HG03108 (cell line): Measurements from ENCODE around the gene PCDH8.

ENCODE experiments used
- ATAC-seq: cut with Tn5 transposase; IDR thresholded peaks from one replicate; pipeline ENCODE4 v1.9.1; 2021; ENCODE audit warnings: moderate library complexity; ENCODE audit not compliant: unreplicated experiment

Gene PCDH8, protein sequence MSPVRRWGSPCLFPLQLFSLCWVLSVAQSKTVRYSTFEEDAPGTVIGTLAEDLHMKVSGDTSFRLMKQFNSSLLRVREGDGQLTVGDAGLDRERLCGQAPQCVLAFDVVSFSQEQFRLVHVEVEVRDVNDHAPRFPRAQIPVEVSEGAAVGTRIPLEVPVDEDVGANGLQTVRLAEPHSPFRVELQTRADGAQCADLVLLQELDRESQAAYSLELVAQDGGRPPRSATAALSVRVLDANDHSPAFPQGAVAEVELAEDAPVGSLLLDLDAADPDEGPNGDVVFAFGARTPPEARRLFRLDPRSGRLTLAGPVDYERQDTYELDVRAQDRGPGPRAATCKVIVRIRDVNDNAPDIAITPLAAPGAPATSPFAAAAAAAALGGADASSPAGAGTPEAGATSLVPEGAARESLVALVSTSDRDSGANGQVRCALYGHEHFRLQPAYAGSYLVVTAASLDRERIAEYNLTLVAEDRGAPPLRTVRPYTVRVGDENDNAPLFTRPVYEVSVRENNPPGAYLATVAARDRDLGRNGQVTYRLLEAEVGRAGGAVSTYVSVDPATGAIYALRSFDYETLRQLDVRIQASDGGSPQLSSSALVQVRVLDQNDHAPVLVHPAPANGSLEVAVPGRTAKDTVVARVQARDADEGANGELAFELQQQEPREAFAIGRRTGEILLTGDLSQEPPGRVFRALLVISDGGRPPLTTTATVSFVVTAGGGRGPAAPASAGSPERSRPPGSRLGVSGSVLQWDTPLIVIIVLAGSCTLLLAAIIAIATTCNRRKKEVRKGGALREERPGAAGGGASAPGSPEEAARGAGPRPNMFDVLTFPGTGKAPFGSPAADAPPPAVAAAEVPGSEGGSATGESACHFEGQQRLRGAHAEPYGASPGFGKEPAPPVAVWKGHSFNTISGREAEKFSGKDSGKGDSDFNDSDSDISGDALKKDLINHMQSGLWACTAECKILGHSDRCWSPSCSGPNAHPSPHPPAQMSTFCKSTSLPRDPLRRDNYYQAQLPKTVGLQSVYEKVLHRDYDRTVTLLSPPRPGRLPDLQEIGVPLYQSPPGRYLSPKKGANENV

DNA sequence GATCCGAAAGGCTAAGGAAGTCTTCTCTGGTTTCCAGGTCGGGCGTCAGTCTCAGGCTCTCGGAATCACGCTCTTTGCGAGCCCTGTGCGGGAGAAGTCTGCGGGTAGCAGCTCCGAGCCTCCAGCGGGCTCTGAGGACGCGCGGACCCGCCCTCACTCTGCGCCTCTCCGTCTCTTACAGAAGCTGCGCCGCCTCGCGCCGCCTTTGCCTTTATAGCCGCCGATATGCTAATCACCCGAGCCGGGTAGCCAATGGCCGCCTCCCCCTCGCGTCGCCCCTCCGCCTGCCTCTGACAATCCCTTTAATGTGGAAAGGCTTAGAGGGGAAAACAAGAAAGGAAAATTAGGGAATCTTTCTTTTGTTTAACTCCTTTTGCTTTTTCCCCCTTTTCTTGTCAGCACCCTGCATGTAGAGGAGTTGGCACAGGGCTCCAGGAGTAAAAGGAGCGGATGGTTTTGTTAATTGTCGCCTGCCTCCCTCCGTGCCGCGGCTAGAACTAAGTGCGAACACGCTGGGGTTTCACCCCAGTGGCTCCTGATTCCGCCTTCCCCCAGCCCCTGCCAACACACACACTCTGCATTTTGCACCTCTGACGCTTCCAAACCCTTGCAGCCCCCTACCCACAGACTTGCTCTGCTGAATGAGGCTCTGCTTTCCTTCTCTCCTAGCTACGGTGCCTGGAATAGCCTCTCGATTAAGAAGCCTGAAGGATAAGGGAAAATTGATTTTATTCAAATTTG lies at the start of gene PCDH8:
Gene PCDH8, minus strand, starts transcription at position 186 of the 741 bp plus-strand sequence. CDS start 204 bp downstream, outside the sequence.
- no peak for ATAC-seq

DNA sequence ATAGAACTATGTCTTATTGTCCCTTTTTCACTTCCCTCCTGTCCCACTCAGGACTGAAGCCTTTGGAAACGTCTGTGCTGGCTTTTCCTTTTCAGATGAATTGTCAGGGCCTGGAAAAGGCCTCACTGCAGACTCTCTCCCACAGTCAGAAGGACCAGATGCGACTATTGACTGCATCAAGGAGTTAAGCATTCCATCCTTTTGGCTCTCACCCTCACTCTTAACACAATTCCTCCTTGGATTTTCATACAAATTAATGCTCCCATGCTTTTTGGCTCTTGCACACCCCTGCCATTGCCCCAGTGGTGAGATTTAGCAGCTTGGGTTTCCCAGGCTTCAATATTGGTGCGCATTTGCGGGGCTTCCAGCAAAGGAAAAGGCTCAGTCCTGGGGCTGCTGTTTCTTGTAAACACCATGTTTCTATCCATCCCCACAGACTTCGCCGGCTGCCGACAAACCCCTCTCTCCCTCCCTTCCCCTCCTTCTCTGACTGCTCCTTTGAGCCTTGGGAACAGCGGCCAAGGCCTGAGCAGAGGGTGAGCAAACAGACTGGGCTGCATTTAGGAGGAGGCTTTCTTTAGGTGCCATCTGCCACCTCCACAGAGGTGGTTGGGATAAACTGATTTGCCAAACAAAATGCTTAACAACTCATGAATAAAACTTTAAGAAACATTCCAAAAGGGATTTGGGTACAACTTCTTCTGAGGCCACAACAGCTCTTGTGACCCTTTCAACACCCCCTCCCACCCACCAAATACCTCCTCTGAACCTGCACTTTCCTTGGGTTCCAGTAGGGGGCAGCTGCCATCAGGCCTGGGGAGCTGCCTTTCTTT lies 48.6 kb upstream of the PCDH8 start:
- no peak for ATAC-seq

DNA sequence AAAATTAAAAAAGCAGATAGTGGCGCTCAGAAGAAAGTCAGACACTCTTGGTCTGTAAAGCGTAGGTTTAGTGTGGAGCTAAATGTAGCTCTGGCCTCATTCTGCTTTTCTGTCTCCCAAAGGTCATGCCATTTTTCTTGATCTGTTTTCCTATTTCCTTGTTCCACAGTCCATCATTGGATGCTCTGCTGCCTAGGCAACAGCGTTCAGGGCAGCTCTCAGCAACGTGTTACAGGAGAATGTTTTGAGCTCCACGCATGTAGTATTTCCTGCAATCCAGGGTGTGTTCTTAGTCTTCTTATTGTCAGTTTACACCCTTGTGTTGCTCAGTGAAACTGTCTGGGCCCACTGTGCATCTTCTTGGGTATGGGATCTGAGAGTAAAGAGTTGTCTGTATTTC lies 46.0 kb upstream of the PCDH8 start:
- ATAC-seq, result no peak

DNA sequence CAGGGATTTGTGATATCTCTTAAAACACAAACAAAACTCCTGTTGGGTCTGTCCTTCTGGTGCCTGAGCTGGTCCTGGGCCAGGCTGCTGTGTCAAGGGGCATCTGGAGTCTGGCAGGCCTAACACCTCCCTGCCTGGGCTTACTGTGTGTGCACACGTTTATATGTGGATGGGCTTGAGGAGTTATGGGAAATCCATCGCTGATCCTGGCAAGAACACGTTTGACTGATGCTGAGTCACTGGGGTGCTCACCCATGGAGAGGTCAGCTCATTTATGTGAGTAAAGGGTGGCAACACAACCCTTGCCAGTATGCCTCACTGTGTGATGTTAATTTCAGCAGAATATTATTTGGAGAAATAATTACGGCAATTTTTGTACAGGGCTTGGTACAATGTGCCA lies 44.5 kb upstream of the PCDH8 start:
- no peak for ATAC-seq

DNA sequence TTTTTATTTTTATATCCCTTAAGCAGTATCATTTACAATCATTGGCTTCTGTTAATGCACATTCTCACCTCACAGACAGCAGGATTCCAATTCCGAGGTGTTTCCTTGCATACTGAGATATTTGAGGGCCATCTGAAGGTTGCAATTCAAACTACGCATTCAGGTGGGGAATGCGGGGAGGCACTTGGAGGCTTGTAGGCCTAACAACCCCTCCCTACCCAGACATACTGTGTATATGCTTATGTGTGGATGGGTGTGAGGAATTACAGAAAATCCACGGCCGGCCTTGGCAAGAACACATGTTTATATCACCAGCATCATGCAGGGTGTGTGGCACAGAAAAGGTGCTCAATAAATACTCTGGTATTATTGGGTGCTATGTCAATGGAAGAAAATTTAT lies 43.3 kb upstream of the PCDH8 start:
- ATAC-seq, result no peak

DNA sequence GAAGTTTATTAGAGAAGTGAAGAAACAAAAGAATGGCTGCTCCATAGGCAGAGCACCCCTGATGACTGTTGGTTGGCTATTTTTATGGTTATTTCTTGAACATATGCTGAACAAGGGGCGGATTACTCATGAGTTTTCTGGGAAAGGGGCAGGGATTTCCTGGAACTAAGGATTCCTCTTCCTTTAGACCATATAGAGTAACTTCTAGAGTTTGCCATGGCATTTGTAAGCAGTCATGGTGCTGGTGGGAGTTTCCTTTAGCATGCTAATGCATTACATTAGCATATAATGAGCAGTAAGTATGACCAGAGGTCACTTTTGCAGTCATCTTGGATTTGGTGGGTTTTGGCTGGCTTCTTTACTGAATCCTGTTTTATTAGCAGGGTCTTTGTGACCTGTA lies 38.7 kb upstream of the PCDH8 start:
- ATAC-seq, result no peak

DNA sequence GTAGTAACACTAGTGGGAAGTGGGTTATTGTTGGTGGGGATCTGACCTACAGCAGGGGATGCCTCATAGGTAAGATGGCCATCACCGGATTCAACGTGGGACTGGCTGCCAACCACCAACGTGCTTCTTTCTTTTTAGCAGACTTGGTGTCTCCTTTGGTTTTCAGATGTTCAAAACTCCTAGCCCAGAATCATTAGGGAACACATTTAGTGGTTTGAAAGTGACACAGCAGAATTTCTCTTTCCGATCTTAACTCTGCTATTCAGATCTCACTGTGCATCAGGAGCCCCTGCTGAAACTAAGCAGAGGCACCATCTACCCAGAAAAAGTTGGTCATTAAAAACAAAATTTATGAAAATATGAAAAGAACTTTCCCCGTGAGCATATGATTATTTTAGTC lies 36.7 kb upstream of the PCDH8 start:
- no peak for ATAC-seq

DNA sequence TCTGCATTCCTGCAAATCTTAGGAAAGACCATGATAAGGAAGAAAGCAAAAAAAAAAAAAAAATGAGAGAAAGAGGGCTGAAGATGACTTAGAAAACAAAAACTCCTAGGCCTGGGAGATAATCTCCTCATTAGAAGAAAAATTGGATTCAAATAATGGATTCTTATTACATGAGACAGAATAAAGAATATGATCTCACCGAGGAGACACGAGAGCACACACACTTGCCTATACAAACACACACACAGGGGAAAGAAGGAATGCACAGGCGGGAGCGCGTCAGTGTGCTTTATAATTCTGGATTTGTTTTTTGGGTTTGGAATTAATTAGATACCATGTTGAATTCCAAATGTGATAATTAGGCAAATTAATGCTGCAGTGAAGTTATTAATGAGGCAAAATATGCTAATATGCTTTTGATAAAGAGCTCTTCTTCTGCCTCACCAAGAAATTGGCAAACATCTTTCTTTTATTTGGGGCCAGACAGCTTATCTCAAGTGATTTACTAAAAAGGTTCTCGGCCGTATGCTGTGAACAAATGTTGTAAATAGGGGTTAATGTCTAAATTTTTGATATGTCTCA lies 36.1 kb upstream of the PCDH8 start:
- no peak for ATAC-seq

DNA sequence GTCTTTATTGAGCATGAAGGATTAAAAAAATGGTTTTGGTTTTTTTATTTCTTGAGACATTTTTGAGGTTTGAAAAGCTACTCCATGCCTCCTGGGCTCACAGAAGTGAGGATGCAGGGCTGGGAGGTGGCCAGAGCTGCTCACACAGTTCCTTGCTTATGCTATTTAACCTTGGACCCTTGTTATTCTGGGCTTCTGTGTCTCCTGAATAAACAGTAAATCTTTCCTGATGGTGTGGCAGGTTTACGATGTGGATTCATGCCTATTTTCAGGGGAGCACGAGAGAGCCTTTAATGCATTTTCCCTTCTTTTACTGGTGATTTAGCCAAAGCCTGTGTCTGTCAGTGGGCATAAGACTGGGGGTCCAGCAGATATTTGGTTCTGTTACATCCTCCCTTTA lies 34.3 kb upstream of the PCDH8 start:
- no peak for ATAC-seq

DNA sequence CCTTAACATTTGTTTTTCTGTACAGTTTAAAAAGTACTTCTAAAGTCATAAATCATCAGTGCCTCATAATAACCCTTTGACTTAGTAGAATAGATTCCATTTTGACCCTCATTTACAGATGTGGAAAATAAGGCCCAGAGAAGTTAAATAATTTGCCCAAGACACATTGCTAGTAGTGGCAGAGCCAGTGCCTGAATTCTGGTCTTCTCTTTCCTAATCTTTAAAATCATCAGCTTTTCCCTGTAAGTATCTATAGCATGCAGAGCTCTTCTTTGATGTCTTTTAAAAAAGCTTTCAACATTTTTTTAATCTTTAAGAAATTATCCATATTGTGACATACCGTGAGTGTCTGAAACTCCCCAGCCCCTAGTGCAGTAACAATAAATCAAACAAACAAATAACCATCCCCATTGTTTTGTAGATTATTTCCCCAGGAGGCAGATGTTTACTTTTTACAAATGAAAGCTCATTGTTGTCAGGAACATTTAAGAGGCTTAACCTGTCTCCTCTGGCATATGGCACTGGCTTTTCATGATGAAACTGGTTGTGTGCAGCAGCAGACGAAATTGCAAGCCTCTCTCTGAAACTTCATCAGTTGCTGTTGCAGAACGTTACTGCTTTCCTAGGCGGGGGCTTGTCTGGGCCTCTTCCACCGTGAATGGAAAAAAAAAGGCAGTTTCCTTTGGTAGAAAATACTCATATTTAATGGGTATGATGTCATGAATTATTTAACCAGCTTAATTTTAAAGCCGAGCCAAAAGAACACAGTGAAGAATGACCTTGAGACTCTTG lies 31.7 kb upstream of the PCDH8 start:
- ATAC-seq, result no peak

DNA sequence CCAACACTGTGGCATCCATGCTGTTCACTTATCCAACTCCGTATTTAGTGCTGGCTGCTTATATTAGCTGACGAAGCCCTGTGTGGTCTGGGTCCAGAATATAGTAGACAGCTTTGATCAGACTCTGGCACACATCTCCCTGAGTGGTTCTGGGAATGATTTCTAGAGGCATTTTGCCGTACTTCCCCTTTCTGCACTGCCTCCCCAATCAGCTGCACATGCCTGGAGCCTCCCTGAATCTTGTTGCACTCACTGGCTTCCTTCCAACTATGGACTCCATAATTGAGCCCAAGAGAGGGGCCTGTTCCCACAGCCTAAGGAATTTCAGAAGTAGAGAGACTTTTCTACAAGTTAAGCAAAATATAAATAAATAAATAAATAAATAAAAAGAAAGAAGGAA lies 30.4 kb upstream of the PCDH8 start:
- ATAC-seq, result no peak

DNA sequence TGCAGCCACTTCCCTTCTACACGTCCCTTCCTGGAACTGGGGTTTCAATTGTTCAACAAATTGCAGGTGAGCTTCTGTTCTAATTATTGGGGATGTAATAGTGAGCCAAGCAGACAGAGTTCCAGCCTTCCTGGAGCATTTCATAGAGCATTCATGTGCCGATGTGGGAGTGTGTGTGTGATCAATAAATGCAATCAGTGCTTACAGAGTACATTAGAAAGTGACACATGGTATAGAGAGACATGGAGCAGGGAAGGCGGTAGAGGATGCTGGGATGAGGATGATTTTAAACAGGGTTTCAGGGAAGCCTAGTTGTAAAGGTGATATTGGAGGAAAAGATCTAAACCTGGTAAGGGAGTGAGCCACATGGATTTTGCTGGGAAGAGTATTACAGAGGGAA lies 21.7 kb upstream of the PCDH8 start:
- no peak for ATAC-seq

DNA sequence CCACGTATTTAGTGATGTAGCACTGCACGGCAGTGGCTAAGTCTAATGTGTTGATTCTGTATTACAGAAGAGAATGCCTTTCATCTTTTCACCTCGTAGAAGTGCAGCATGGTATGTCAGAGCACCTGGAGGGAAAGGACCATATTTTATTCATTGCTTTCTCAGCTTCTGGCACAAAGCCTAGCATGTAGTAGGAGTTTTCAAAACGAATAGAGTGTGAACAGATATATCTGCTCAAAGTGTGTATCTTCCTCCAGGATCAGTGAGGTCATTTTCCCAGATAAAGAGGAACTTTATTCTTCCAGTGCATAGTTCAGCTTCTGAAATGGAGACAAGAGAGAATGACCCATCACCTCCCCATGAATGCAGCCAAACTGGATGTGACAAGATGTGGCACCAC lies 21.2 kb upstream of the PCDH8 start:
- ATAC-seq, result no peak

DNA sequence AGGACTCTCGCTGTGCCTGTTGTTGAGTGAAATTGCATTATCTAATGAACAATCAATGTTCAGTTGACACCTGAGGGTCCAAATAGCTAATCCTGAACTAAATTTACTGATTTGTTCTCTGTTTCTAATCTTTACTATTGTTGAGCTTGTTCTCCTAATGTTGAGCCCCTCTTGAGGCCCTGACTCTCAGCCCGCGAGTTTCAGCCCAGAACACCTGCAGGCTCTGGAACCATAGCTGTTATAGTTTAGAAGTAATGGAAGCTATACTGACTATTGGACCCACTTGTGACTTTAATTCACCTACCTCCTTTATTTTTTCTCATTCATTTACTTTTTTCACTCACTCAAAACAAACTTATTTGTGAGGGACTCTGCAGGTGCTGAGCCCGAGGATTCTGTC lies 20.6 kb upstream of the PCDH8 start:
- no peak for ATAC-seq

DNA sequence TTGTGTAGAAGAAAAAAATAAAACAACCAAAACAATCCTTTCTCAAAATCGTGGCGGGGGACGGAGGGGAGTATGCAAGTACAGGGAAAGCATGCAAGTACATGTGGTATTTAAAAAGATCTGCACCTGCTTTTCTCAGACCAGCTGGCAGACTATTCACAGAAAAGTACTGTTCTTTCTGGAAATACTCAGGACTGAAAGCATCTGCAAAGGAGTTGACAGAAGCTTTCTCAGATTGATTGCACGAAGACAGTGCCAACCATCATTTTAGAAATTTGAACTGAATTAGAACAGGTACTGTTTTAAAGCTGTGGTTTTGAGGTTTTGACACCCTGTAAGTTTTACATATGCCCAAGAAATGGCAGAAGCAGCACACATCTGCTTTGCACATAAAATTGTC lies 19.8 kb upstream of the PCDH8 start:
- ATAC-seq, result no peak

DNA sequence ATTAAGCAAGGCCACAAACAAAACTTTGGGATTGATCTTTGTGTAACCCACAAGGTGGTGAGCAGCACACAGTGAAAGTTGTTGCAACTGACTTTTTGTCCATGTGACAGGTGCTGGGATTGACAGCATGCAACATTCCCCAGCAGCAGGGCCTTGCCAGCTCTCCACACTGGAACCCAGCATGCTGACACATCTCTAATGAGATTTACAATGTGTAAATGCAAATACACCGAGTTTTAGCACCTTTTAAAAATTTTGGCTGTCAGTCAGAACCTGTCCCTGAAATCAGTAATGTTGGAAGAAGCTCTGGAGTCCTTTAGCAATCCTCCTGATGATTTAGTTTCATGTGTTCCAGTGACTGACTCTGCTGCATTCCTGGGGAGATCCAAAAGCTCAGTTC lies 16.5 kb upstream of the PCDH8 start:
- ATAC-seq, result no peak

DNA sequence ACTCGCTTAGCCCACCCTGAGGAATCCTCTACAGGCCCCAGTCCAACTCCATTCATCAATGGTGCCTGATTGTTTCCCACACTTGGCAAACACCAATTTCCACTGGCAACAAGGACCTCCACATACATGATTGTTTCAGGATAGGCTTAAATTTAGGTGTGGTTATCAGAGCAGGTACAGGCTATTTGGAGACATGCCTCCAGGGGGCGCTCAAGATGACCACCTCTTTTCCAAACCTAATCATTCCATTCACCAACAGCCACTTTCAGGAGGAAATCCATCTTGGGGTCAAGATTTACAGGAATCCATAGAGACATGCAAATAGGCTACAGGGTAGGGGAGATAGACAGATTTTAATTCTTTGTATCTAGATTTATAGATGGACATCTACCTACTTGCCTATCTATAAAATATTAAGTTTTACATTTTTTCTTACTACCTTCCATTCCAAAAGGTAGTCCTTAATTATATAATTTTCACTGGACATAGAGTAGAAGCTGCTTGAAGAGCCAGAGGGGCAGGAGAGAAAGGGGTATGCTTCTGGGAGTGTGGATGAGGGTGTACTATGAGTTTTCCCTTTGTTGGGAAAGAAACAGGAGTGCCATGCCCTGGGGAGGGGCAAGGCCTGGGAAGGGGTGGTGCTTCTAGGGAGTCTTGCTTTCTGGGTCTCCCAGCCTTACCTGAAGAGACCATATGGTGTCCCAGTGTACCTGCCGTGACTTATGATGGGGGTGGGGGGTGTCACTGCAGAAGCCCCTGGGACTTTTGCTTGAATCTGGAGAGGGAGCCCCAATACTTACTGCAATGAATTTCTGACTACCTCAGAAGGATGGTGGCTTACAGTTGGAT lies 14.1 kb upstream of the PCDH8 start:
- ATAC-seq, result no peak

DNA sequence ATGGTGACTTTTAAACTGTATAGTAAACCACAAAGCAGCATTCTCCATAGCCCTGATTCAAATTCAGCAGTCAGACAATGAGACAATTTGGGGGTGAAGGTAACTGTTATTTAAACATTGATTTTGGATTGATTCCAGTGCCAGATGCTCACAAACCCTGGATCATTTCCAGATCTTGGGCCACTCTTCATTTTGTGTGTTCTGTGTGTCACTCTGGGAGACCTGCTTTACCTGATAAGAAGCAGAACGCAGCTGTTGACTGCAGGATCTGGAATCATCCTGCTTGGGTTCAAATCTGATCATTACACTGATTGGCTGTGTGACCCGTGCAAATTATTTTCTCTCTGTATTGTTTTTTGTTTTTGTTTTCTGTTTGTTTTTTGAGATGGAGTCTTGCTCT lies 4.0 kb upstream of the PCDH8 start:
- no peak for ATAC-seq
